HG02798 (cell line): ENCODE measurements around the gene KCNJ10.
"Not testable (repeated sequence)": the region's sequence is repeated elsewhere in the genome, so short reads cannot be mapped to it uniquely, and the experiment has no call there.

Experiments used
- ATAC-seq: cut with Tn5 transposase; IDR thresholded peaks from one replicate; pipeline ENCODE4 v1.9.1; 2021; ENCODE audit warnings: mild to moderate bottlenecking; ENCODE audit not compliant: unreplicated experiment, poor library complexity

The KCNJ10 gene

GRCh38 chr1:160069460-160070231 is at the start of gene KCNJ10:
KCNJ10 (minus strand) TSS chr1:160070160; CDS start chr1:160042532, 27,628 bp downstream.
- peak; percentile 5 for ATAC-seq

- no peak for ATAC-seq
Observed at GRCh38 chr1:160118928-160119327, 49.0 kb upstream of the KCNJ10 start.

- no peak for ATAC-seq
Observed at GRCh38 chr1:160117709-160118183, 47.8 kb upstream of the KCNJ10 start.

GRCh38 chr1:160117300-160117699 is 47.3 kb upstream of the KCNJ10 start:
- ATAC-seq, result no peak

- no peak for ATAC-seq
Observed at GRCh38 chr1:160116283-160117147, 46.6 kb upstream of the KCNJ10 start.

GRCh38 chr1:160115545-160116282 is 45.8 kb upstream of the KCNJ10 start, which contains the start of gene ATP1A2:
ATP1A2 (plus strand) TSS chr1:160115759; CDS start chr1:160115862, 103 bp downstream.
- ATAC-seq, result no peak

- no peak for ATAC-seq
Observed at GRCh38 chr1:160114085-160114484, 44.1 kb upstream of the KCNJ10 start.

- ATAC-seq, result no peak
Observed at GRCh38 chr1:160113407-160113806, 43.4 kb upstream of the KCNJ10 start.

GRCh38 chr1:160112357-160112756 is 42.4 kb upstream of the KCNJ10 start:
- no peak for ATAC-seq

- not testable (repeated sequence) for ATAC-seq
Observed at GRCh38 chr1:160111462-160111861, 41.5 kb upstream of the KCNJ10 start.

- ATAC-seq, result no peak
Observed at GRCh38 chr1:160109686-160110085, 39.7 kb upstream of the KCNJ10 start.

GRCh38 chr1:160108888-160109662 is 39.1 kb upstream of the KCNJ10 start:
- ATAC-seq, result no peak

GRCh38 chr1:160107512-160107911 is 37.6 kb upstream of the KCNJ10 start:
- no peak for ATAC-seq

GRCh38 chr1:160105155-160105554 is 35.2 kb upstream of the KCNJ10 start:
- ATAC-seq, result no peak

GRCh38 chr1:160104486-160104885 is 34.5 kb upstream of the KCNJ10 start:
- no peak for ATAC-seq

- ATAC-seq, result no peak
Observed at GRCh38 chr1:160103658-160104408, 33.9 kb upstream of the KCNJ10 start.

GRCh38 chr1:160101717-160102522 is 32.0 kb upstream of the KCNJ10 start:
- no peak for ATAC-seq

GRCh38 chr1:160101037-160101716 is 31.2 kb upstream of the KCNJ10 start:
- ATAC-seq, result peak; percentile 37
